Measurements from ENCODE around the gene ABHD14A. TPM values are rescaled to one million over a fixed set of nuclear protein-coding genes. Genes with fewer than 3 reads are reported as not detected.

ABHD14A gene
- polyA plus RNA-seq, 1 of the 3 experiments (the other 2 are of a cell fraction) = 31.5 TPM

DNA sequence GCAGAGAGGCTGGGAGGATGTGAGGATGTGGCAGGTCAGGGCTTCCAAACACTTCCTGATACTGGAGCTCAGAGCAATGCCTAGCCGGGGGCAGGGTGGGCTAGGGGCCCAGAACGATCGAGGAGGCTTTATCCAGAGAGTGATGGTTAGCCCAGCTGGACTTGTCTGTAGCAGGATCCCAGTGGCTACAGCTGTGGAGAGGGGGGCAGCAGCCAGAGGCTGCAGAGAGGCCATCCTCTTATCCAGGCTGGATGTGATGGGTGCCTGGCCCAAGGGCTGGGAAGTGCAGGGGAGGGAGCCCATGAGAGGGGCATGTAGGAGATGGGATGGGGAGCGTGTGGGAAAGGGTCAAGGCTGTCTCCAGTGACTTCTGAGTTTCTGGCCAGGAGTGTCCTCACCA, 28.1 kb upstream of the ABHD14A start:
- POLR2A ChIA-PET = no interaction called here
- Histone ChIP-seq H3K4me3 (ENCODE audit: low read depth in 2 of 2, low read length in 1 of 2) (no peak overlapping the region), H3K36me3 (replicated peaks in 1 of 2; ENCODE audit: control insufficient read depth in 1 of 2, insufficient read depth in 2 of 2, low read length in 1 of 2) (peaks cover 0 to 2% of the 10 kb centered on the region in 2 experiments), H3K9ac (no peak overlapping the region), H3K4me1 (ENCODE audit: control insufficient read depth in 1 of 2, insufficient read depth in 2 of 2, low read depth in 1 of 2, low read length in 1 of 2) (peaks cover 11 to 12% of the 10 kb centered on the region in 2 experiments; a peak in 3 of 4 replicates), H3K27ac (ENCODE audit: low read depth in 2 of 2, low read length in 1 of 2) (no peak overlapping the region), H3K9me2 (no peaks in the 10 kb centered on the region), H3K9me3 (no peaks in the 10 kb centered on the region), H3F3A (replicated peaks; ENCODE audit: insufficient read depth) (peaks cover 3% of the 10 kb centered on the region), H4K20me1 (ENCODE audit: insufficient read depth) (no peaks in the 10 kb centered on the region), H2AFZ (ENCODE audit: low read depth) (no peak overlapping the region), H3K27me3 (ENCODE audit: insufficient read depth) (no peaks in the 10 kb centered on the region), H3K4me2 (no peak overlapping the region), H3K79me2 (ENCODE audit: insufficient read depth) (no peaks in the 10 kb centered on the region)
- 97% methylated on average over 3 of the region's 4 CpGs for WGBS (ENCODE audit: low lambda C conversion rate)
- no peak for DNase-seq
- no peak for TF ChIP-seq FOXJ3 (CRISPR knock-in tag; IDR thresholded peaks at IDR 0.05)
- no peak for TF ChIP-seq PBX3 (IDR thresholded peaks at IDR 0.05)
- TF ChIP-seq RCOR1 (IDR thresholded peaks at IDR 0.05; ENCODE audit: low read length) = no peak
- no peak for TF ChIP-seq RFX5 (IDR thresholded peaks at IDR 0.05; ENCODE audit: low read length)
- TF ChIP-seq TEAD4 (IDR thresholded peaks at IDR 0.05; ENCODE audit: borderline replicate concordance, insufficient read depth) = no peak
- TF ChIP-seq, protein P1, sequence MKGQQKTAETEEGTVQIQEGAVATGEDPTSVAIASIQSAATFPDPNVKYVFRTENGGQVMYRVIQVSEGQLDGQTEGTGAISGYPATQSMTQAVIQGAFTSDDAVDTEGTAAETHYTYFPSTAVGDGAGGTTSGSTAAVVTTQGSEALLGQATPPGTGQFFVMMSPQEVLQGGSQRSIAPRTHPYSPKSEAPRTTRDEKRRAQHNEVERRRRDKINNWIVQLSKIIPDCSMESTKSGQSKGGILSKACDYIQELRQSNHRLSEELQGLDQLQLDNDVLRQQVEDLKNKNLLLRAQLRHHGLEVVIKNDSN (IDR thresholded peaks at IDR 0.05; ENCODE audit: borderline replicate concordance, low read depth) = no peak
- no peak for TF ChIP-seq FOSL2 (IDR thresholded peaks at IDR 0.05; ENCODE audit: borderline replicate concordance, low read depth)
- no peak for TF ChIP-seq POLR2AphosphoS5 (IDR thresholded peaks at IDR 0.05; ENCODE audit: low read depth, low read length)
- no peak for TF ChIP-seq ELF1 (IDR thresholded peaks at IDR 0.05)
- no peak for TF ChIP-seq CTCF (IDR thresholded peaks at IDR 0.05)
- TF ChIP-seq EZH2phosphoT487 (IDR thresholded peaks at IDR 0.05; ENCODE audit: borderline replicate concordance, low read depth) = no peak
- TF ChIP-seq, protein P2, sequence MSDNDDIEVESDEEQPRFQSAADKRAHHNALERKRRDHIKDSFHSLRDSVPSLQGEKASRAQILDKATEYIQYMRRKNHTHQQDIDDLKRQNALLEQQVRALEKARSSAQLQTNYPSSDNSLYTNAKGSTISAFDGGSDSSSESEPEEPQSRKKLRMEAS (IDR thresholded peaks at IDR 0.05; ENCODE audit: low read depth) = no peak
- TF ChIP-seq USF2 (IDR thresholded peaks at IDR 0.05; ENCODE audit: borderline replicate concordance, low read depth, low read length) = no peak
- TF ChIP-seq ZBTB33 (IDR thresholded peaks at IDR 0.05; ENCODE audit: borderline replicate concordance, low read depth) = no peak
- TF ChIP-seq GATA2 (CRISPR knock-in tag; IDR thresholded peaks at IDR 0.05) = no peak
- TF ChIP-seq CHD2 (IDR thresholded peaks at IDR 0.05; ENCODE audit: low read length, partially characterized antibody) = no peak
- TF ChIP-seq, protein P3, sequence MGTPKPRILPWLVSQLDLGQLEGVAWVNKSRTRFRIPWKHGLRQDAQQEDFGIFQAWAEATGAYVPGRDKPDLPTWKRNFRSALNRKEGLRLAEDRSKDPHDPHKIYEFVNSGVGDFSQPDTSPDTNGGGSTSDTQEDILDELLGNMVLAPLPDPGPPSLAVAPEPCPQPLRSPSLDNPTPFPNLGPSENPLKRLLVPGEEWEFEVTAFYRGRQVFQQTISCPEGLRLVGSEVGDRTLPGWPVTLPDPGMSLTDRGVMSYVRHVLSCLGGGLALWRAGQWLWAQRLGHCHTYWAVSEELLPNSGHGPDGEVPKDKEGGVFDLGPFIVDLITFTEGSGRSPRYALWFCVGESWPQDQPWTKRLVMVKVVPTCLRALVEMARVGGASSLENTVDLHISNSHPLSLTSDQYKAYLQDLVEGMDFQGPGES (IDR thresholded peaks at IDR 0.05; ENCODE audit: low read depth, low read length) = no peak
- TF ChIP-seq TCF12 (IDR thresholded peaks at IDR 0.05) = no peak
- CTCF ChIA-PET = interaction anchor here (1.3 to 2.0 kb wide), 4 partner anchors 9 to 58 kb away, joined by 3 to 14 read pairs (median 4); partner anchors contain the start of genes ABHD14B and GPR62

All from SK-N-SH (cell line).